HEK293 (cell line): ENCODE measurements around the gene RPN2.

Source experiments
- CTCF ChIA-PET: fragments of 350-600 bp; formaldehyde crosslinking; extraction: SDS; loops from one replicate; lab custom pipeline; 2021; ENCODE audit warnings: antibody characterized with exemption; lab: Yijun Ruan, JAX
- POLR2A ChIA-PET: fragments of 300-600 bp; formaldehyde crosslinking; extraction: SDS; loops from one replicate; lab custom pipeline; 2020; ENCODE audit warnings: antibody characterized with exemption, inconsistent platforms; lab: Yijun Ruan, JAX
- H3K27ac ChIP-seq: fragments of 200-500 bp; sonication (Bioruptor generic); 2 replicates; pipeline ENCODE4 v1.5.1; 2014; ENCODE audit warnings: low read depth, low read length, control low read depth, inconsistent platforms; ENCODE audit errors: extremely low read depth
- H3K36me3 ChIP-seq, 2 experiments: fragments of 200-500 bp in 1 of 2; sonication (Bioruptor generic) in 1 of 2; 1 replicate in 1 of 2; 2 replicates in 1 of 2; pipeline ENCODE4 v1.5.1; 2014 to 2017; ENCODE audit warnings: inconsistent platforms in 2 of 2, low read length in 2 of 2; ENCODE audit not compliant: control insufficient read depth in 2 of 2, insufficient read depth in 1 of 2
- H3K4me1 ChIP-seq: fragments of 200-500 bp; sonication (Bioruptor generic); 2 replicates; pipeline ENCODE4 v1.5.1; 2014; ENCODE audit warnings: mild to moderate bottlenecking, low read length, inconsistent platforms; ENCODE audit not compliant: control insufficient read depth, insufficient read depth
- H3K4me3 ChIP-seq: 2 replicates; pipeline ENCODE4 v1.5.1; 2011; ENCODE audit warnings: low read depth, mild to moderate bottlenecking, control low read depth, low read length, moderate library complexity
- H3K9me3 ChIP-seq: fragments of 200-500 bp; sonication (Bioruptor generic); 2 replicates; pipeline ENCODE4 v1.5.1; 2014; ENCODE audit warnings: low read depth, low read length, inconsistent platforms; ENCODE audit not compliant: control insufficient read depth, insufficient read depth
- AEBP2 ChIP-seq: fragments of 450-650 bp; formaldehyde crosslinking; IDR thresholded peaks from 2 replicates; pipeline ENCODE4 v1.5.1; 2016; ENCODE audit warnings: missing biosample characterization, missing genetic modification characterization, borderline replicate concordance
- GLI4 ChIP-seq: fragments of 450-650 bp; formaldehyde crosslinking; IDR thresholded peaks from 2 replicates; pipeline ENCODE4 v1.5.1; 2016; ENCODE audit warnings: missing biosample characterization, missing genetic modification characterization
- KLF1 ChIP-seq: fragments of 450-650 bp; formaldehyde crosslinking; IDR thresholded peaks from 2 replicates; pipeline ENCODE4 v1.5.1; 2016; ENCODE audit warnings: missing biosample characterization, missing genetic modification characterization
- PRDM1 ChIP-seq: fragments of 450-650 bp; formaldehyde crosslinking; IDR thresholded peaks from 2 replicates; pipeline ENCODE4; 2016; ENCODE audit warnings: missing biosample characterization, missing genetic modification characterization
- PRDM2 ChIP-seq: fragments of 450-650 bp; formaldehyde crosslinking; IDR thresholded peaks from 2 replicates; pipeline ENCODE4 v1.5.1; 2016; ENCODE audit warnings: missing biosample characterization, missing genetic modification characterization, borderline replicate concordance
- WT1 ChIP-seq: fragments of 450-650 bp; formaldehyde crosslinking; IDR thresholded peaks from 2 replicates; pipeline ENCODE4 v1.5.1; 2016; ENCODE audit warnings: missing biosample characterization, missing genetic modification characterization
- ZFP3 ChIP-seq: fragments of 450-650 bp; formaldehyde crosslinking; IDR thresholded peaks from 2 replicates; pipeline ENCODE4 v1.5.1; 2016; ENCODE audit warnings: low read depth, missing biosample characterization, missing genetic modification characterization
- ZFP37 ChIP-seq: fragments of 450-650 bp; formaldehyde crosslinking; IDR thresholded peaks from 2 replicates; pipeline ENCODE4 v1.5.1; 2016; ENCODE audit warnings: missing biosample characterization, missing genetic modification characterization
- ZNF112 ChIP-seq: fragments of 450-650 bp; formaldehyde crosslinking; IDR thresholded peaks from 2 replicates; pipeline ENCODE4 v1.5.0; 2017; ENCODE audit warnings: missing biosample characterization, missing genetic modification characterization
- ZNF138 ChIP-seq: fragments of 450-650 bp; formaldehyde crosslinking; IDR thresholded peaks from 2 replicates; pipeline ENCODE4 v1.5.1; 2016; ENCODE audit warnings: missing biosample characterization, missing genetic modification characterization, borderline replicate concordance
- ZNF155 ChIP-seq: fragments of 450-650 bp; formaldehyde crosslinking; IDR thresholded peaks from 2 replicates; pipeline ENCODE4 v1.5.1; 2016; ENCODE audit warnings: missing biosample characterization, missing genetic modification characterization
- ZNF274 ChIP-seq, 2 experiments: fragments of 200-500 bp in 1 of 2; fragments of 450-650 bp in 1 of 2; sonication (Bioruptor generic) in 1 of 2; formaldehyde crosslinking in 1 of 2; IDR thresholded peaks; 2 replicates each; pipeline versions ENCODE4 v1.5.1 to v1.6.1; 2014 to 2016; ENCODE audit warnings: borderline replicate concordance in 1 of 2, inconsistent platforms in 1 of 2, low read length in 1 of 2, missing biosample characterization in 1 of 2, missing genetic modification characterization in 1 of 2
- ZNF335 ChIP-seq: fragments of 450-650 bp; formaldehyde crosslinking; conservative IDR thresholded peaks from 2 replicates; pipeline ENCODE4 v1.5.1; 2016; ENCODE audit warnings: missing biosample characterization, missing genetic modification characterization
- ZNF391 ChIP-seq: fragments of 450-650 bp; formaldehyde crosslinking; IDR thresholded peaks from 2 replicates; pipeline ENCODE4 v1.5.1; 2016; ENCODE audit warnings: low read depth, missing biosample characterization, missing genetic modification characterization, borderline replicate concordance
- ZNF621 ChIP-seq: fragments of 450-650 bp; formaldehyde crosslinking; IDR thresholded peaks from 2 replicates; pipeline ENCODE4 v1.5.1; 2017; ENCODE audit warnings: missing biosample characterization, missing genetic modification characterization
- ZNF639 ChIP-seq: fragments of 450-650 bp; formaldehyde crosslinking; IDR thresholded peaks from 2 replicates; pipeline ENCODE4 v1.5.1; 2016; ENCODE audit warnings: missing biosample characterization, missing genetic modification characterization
- ZNF670 ChIP-seq: fragments of 450-650 bp; formaldehyde crosslinking; IDR thresholded peaks from 2 replicates; pipeline ENCODE4 v1.5.1; 2016; ENCODE audit warnings: missing biosample characterization, missing genetic modification characterization, low read depth
- ZNF701 ChIP-seq: fragments of 450-650 bp; formaldehyde crosslinking; IDR thresholded peaks from 2 replicates; pipeline ENCODE4 v1.5.1; 2016; ENCODE audit warnings: missing biosample characterization, missing genetic modification characterization
- ZSCAN30 ChIP-seq: fragments of 450-650 bp; IDR thresholded peaks from 2 replicates; pipeline ENCODE4 v1.5.1; 2018; ENCODE audit warnings: missing biosample characterization, mild to moderate bottlenecking, missing genetic modification characterization, moderate library complexity
- TF ChIP-seq, protein P1 (sequence below): fragments of 450-650 bp; formaldehyde crosslinking; IDR thresholded peaks from 2 replicates; pipeline ENCODE4 v1.5.1; 2016; ENCODE audit warnings: missing biosample characterization, missing genetic modification characterization

The RPN2 gene

DNA sequence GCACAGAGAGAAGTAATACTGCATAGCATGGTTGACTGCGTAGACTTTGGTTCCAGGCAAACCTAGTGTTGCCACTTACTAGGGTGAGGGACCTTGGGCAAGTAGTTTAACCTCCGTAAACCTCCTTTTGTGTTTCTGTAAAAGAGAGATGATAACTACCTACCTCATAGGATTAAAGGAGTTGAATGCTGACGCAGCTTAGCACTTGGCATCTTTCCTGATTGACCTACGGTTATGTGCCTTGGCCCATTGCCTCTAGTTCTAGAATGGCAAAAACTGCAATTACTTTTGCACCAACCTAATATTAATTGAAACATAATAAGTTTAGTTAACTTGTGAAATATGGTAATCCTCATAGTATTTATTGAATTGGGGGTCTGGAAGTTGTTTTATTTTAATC lies 63.4 kb downstream of the RPN2 start:
- Histone ChIP-seq H3K4me3 (no peak overlapping the region), H3K9me3 (no peaks in the 10 kb centered on the region), H3K27ac (no peak overlapping the region), H3K4me1 (no peaks in the 10 kb centered on the region), H3K36me3 (peaks cover 18 to 66% of the 10 kb centered on the region in 2 experiments)
- TF ChIP-seq ZNF639 (tag by site-specific recombination) (no peak), PRDM2 (tag by site-specific recombination) (no peak), PRDM1 (tag by site-specific recombination) (no peak), ZNF335 (tag by site-specific recombination) (no peak), ZNF621 (tag by site-specific recombination) (no peak), KLF1 (tag by site-specific recombination) (no peak), ZSCAN30 (tag by site-specific recombination) (no peak)
- POLR2A ChIA-PET, result no interaction called here
- CTCF ChIA-PET, result interaction anchor here (0.7 kb wide), 1 partner anchor 49 kb away, joined by 3 read pairs; no protein-coding TSS in a partner anchor

- TF ChIP-seq ZNF670 (tag by site-specific recombination) (no peak), ZNF155 (tag by site-specific recombination) (no peak), ZFP37 (no peak), ZFP3 (tag by site-specific recombination) (no peak), ZNF391 (tag by site-specific recombination) (no peak), AEBP2 (tag by site-specific recombination) (no peak), ZNF112 (no peak), ZNF701 (tag by site-specific recombination) (no peak), WT1 (no peak), GLI4 (no peak), ZNF138 (tag by site-specific recombination) (no peak), ZNF274 (IDR thresholded peaks at IDR 0.05; ENCODE audit: low read length) (no peak), ZNF274 (tag by site-specific recombination; IDR thresholded peaks at IDR 0.05; ENCODE audit: borderline replicate concordance) (no peak)
- TF ChIP-seq, protein P1, sequence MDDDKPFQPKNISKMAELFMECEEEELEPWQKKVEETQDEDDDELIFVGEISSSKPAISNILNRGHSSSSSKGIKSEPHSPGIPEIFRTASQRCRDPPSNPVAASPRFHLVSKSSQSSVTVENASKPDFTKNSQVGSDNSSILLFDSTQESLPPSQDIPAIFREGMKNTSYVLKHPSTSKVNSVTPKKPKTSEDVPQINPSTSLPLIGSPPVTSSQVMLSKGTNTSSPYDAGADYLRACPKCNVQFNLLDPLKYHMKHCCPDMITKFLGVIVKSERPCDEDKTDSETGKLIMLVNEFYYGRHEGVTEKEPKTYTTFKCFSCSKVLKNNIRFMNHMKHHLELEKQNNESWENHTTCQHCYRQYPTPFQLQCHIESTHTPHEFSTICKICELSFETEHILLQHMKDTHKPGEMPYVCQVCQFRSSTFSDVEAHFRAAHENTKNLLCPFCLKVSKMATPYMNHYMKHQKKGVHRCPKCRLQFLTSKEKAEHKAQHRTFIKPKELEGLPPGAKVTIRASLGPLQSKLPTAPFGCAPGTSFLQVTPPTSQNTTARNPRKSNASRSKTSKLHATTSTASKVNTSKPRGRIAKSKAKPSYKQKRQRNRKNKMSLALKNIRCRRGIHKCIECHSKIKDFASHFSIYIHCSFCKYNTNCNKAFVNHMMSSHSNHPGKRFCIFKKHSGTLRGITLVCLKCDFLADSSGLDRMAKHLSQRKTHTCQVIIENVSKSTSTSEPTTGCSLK (tag by site-specific recombination), result no peak
- no peaks in the 10 kb centered on the region for H3K9me3 ChIP-seq
- peaks cover 11 to 58% of the 10 kb centered on the region in 2 experiments for H3K36me3 ChIP-seq
- no peak overlapping the region for H3K27ac ChIP-seq
- no peaks in the 10 kb centered on the region for H3K4me1 ChIP-seq
- H3K4me3 ChIP-seq, result no peak overlapping the region
- ChIA-PET CTCF (interaction anchor here (1.6 kb wide), 1 partner anchor 51 kb away, joined by 4 read pairs; no protein-coding TSS in a partner anchor), POLR2A (no interaction called here)
Measured at GRCh38 chr20:37243076-37243936, 64.2 kb downstream of the RPN2 start.
